ENCODE results near the gene PLA2G15.
"Not testable (repeated sequence)": the region's sequence is repeated elsewhere in the genome, so short reads cannot be mapped to it uniquely, and the experiment has no call there.

Gene PLA2G15

GRCh38 chr16:68279726-68280558 is 34.8 kb downstream of the PLA2G15 start:
- DNase-seq (ENCODE audit: low read depth in 2 of 2), result no peak

GRCh38 chr16:68281368-68282063 is 36.3 kb downstream of the PLA2G15 start:
- no peak for DNase-seq (ENCODE audit: low read depth in 2 of 2)

DNA sequence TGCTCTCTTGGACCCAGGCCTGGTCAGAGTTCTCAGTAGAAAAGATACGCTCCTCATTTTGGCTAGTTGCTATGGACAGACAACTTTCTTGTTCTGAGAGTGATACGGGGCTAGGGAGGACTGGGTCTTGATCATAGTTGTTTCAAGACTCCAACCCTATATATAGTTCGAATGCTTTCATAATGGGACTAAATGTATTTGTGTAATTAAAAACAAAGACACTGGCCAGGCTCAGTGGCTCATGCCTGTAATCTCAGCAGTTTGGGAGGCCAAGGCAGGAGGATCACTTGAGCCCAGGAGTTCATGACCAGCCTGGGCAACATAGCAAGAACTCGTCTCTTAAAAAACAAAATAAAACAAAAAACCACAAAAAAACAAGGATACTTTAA is 36.9 kb downstream of the PLA2G15 start:
- no peak for DNase-seq (ENCODE audit: low read depth in 2 of 2)

DNA sequence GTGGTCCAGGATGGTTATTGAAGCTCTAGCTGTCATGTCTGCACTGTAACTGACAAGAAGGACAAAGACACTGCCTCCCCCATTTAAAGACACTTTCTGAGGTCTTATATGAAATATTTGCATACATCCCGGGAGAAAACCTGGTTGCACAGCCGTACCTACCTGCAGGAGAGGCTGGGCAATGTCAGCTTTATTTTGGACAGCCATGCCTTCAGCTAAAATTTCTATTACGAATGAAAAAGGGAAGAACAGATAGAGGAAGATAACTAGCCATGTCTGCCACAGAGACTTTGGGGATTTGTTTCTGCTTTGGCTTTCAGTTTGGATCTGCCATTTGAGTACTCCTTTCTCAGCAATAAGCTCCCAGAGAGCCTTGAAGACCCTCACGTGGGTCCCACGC is 38.2 kb downstream of the PLA2G15 start:
- DNase-seq (ENCODE audit: low read depth in 2 of 2), result no peak

DNA sequence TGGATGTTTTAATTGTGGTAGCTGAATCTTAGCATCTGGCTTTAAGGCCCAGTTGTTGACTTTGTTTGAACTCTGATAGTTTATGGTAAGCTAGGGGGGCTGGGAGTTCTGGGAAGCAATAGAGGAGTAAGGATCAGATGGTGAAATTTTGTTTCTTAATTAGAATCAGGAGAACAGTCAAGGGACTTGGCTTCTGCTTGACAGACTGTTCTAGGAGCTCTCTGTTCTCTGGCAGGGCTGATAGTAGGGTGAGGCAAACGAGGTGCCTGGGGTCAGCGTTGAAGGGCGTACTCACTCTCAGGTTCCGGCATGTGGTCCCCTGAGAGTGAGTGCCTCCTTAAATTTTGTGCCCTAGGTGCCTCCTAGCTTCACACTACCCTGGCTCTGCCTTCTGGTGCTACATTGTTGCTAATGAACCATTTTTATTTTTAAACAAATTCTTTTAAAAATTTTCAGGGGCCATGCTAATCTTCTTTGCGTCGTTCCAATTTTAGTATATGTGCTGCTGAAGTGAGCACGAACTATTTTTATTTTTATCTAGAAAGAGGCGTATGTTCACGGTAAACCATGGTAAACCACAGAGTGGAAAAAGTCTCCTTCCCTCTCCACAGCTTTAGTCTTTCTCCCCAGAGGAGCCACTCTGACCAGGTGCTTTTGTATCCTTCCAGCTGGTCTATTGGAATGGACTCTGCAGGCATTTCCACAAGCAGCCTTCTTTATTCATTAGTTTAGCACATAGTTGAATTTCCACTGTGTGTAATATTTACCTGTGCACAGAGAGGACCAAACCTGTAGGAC is 38.8 kb downstream of the PLA2G15 start:
- DNase-seq (ENCODE audit: low read depth in 2 of 2), result no peak

DNA sequence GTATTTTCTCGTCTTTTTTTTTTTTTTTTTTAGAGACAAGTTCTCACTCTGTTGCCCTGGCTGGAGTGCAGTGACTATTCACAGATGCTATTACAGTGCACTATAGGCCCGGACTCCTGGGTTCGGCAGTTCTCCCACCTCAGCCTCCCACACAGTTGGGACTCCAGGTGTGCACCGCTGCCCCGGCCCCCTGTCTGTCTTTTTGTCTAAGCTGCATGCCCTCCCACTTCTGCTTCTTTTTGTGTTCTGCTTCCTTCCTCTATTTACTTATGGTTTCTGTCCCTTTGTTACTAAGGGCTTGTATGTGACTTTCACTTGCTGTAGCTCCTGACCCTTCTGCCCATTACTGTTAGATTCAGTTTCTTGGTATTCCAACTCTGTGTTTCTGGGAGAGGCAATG is 39.7 kb downstream of the PLA2G15 start:
- DNase-seq (ENCODE audit: low read depth in 2 of 2), result no peak

GRCh38 chr16:68285683-68286082 is 40.5 kb downstream of the PLA2G15 start:
- no peak for DNase-seq (ENCODE audit: low read depth in 2 of 2)

- DNase-seq (ENCODE audit: low read depth in 2 of 2), result no peak
These were observed 41.2 kb downstream of the PLA2G15 start for GRCh38 chr16:68286153-68287074.

DNA sequence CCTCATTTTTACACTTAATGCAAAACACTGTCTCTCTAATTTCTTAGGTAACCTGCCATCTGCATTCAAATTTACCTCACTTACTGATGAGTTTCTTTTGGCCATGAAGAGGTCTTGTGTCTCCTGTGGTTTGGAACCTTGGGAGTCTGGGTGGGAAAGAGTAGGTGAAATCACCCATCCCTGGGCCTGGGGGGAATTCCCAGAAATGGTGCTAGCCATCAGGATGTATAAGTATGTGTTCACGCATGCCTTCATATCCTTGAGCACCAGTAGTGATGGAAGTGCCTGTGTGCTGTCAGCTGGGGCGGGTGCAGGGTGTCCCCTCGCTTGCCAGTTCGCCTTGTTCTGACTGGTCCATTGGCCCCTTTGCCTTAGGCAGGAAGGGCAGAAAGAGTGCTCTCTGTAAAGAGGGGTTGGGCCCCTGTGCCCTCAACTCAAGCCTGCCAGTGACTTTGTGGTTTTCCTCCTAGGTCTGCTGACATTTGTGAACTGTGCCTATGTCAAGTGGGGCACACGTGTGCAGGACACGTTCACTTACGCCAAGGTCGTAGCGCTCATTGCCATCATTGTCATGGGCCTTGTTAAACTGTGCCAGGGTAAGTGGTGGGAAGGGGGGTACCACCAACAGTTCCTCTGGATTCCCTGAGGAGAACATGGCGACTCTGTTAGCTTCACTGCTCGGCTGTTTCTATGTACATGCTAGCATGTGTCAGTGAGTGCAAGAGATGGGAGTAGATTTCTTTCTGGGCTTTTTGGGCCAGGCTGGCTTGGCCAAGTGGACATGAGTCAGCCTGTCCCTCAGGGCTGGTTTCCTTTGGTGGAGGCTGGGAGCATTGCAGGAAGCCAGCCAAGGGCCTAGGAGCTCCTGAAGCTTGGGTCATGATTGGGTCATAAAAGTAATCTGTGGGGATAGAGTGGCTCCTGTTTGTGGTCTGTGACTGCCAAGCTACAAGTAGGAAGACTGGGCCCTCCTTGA is 42.4 kb downstream of the PLA2G15 start:
- DNase-seq (ENCODE audit: low read depth in 2 of 2), result no peak

DNA sequence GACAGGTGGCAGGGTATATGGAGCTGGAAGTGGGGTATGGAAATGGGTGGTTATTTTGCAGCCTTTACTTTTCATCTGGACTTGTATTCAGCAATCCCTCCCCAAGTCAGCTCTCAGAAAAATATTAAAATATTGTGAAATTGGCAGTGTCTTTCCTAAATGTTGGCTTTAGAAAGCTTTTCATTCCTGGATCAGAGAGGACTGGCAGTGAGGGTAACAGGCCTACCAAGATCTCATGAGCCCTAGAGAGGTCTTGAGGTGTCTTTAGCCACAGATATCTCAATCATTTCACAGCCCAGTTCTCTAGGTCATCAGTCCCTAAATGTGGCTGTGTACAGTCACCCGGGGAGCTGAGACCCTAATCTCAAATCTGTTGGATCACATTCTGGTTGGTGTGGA is 43.1 kb downstream of the PLA2G15 start:
- DNase-seq (ENCODE audit: low read depth in 2 of 2), result no peak

- not testable (repeated sequence) for DNase-seq (ENCODE audit: low read depth in 2 of 2)
These were observed 43.6 kb downstream of the PLA2G15 start for GRCh38 chr16:68288796-68289195.

- DNase-seq (ENCODE audit: low read depth in 2 of 2), result no peak
These were observed 44.0 kb downstream of the PLA2G15 start for GRCh38 chr16:68289202-68289601.

DNA sequence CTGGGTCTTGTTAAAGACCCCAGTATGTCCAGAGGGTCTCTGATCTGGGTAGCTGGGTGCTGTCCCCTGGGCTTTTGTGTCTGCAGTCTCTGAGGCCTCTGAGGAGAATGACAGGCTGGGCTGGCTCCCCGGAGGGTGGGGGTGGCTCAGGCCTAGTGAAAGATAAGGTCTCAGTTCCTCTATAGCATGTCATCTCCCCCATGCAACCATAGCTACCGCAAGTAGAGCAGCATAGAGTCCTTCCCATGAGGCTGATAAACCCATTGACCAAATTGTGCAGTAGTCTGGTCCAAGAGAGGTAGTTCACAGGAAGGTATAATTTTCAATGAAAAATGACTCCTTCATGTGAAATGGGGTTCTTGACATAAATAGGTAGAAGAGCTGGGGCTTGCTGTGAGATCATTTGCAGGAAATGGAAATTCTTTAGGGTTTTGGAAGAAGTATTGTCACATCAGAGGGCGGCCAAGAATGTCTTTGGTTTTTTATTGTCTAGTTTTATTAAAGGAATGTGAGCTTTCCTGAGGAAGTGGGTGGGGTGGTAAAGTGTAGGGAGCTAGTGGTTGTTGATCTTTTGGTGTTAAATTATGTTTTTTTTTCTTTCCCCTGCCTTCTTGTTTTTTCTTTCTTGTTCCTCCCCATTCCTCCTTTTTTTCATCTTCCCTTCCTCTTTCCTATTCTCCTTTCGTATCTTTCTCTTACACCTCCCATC is 44.6 kb downstream of the PLA2G15 start:
- DNase-seq (ENCODE audit: low read depth in 2 of 2), result peak in 1 of 2 donors; percentile 35

DNA sequence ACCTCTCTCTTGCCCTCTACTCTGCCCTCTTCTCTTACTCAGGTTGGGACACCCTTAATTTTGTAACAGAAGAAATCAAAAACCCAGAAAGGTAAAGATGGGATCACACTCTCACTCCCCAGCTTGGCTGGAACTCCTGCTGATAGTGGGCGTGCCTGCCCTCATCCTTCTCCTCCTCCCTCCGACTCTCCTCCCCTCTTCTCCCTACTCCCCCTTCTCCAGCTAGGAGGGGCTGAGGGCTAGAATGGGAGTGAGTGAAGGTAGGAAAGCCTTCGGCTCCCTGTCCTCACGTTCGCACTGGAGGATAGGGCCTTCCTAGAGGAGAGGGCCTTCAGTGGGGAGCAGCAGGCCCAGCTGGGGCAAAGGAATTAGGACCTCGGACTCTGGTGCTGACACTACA is 45.3 kb downstream of the PLA2G15 start:
- no peak for DNase-seq (ENCODE audit: low read depth in 2 of 2)

GRCh38 chr16:68291227-68291626 is 46.1 kb downstream of the PLA2G15 start:
- DNase-seq (ENCODE audit: low read depth in 2 of 2), result no peak

DNA sequence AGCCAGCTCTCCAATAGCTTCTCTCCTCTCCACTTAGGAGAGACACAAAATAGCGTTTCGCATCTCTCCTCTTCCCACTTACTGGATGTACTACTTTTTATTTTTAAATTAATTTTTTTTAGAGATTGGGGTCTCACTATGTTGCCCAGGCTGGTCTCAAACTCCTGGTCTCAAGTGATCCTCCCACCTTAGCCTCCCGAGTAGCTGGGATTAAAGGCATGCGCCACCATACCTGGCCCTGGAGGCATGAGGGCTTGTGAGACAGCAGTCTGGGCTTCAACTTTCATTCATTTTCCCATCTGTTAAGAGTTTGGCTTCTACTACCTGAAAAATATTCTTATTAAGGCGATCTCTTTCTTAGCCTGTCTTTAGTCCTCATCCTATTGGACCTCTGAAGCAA is 47.3 kb downstream of the PLA2G15 start:
- no peak for DNase-seq (ENCODE audit: low read depth in 2 of 2)

DNA sequence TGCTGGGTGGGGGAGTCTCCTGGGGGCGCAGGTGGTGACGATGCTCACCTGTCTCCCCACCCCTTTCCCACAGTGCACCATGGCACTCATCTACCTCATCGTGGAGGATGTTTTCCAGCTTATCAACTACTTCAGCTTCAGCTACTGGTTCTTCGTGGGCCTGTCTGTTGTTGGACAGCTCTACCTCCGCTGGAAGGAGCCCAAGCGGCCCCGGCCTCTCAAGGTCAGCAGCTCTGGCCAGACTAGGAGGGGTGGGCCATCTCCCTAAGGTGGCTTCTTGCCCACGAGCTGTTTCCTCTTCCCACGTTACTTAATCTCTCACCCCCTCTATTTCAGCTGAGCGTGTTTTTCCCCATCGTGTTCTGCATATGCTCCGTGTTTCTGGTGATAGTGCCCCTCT is 51.1 kb downstream of the PLA2G15 start:
- no peak for DNase-seq (ENCODE audit: low read depth in 2 of 2)

DNA sequence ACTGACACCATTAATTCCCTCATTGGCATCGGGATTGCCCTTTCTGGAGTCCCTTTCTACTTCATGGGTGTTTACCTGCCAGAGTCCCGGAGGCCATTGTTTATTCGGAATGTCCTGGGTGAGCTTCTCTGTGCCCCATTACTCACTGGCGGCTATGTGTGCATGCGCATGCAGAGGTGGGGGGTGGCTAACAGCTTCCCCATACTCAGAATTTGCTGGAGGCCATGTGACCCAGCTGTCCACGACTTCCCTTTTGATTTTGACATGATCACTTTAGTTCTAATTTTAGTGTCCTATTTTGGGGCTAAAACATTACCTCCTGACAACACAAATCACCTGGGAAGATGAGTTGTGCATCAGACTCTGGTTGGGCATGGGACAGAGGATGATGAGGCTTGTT is 51.5 kb downstream of the PLA2G15 start:
- no peak for DNase-seq (ENCODE audit: low read depth in 2 of 2)

DNA sequence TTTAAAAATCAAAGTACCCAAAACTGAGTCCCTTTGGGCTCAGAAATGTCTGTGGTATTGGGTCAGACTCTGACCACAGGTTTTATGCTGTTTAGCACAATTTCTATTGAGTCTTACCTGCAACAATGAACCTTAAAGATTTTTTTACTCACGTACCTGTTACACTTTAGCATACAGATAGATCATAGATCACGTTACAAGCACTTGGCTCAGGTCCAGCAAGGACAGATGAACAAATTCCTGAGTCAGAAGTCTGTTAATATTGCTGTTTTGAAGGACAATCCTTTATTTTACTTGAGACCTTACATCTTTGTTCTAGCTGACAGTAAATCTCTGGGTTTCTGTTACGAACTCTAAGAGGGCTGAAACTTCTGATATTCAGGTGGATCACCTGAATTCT is 52.7 kb downstream of the PLA2G15 start:
- DNase-seq (ENCODE audit: low read depth in 2 of 2), result no peak

GRCh38 chr16:68298312-68298711 is 53.1 kb downstream of the PLA2G15 start:
- DNase-seq (ENCODE audit: low read depth in 2 of 2), result no peak
